Measurements from ENCODE around the gene ATP10D. TPM values are rescaled to one million over a fixed set of nuclear protein-coding genes. Genes with fewer than 3 reads are reported as not detected.

ATP10D gene
- total and polyA plus RNA-seq, 2 donors (not counting 3 experiments of a cell fraction or from before 2014, with no cell fraction given), result 34.1 to 40.2 TPM

- H3K9me3 ChIP-seq (replicated peaks; ENCODE audit: control insufficient read depth, insufficient read depth, low read length), result no peaks in the 10 kb centered on the region
- dilution Hi-C loops (cut with MboI; ENCODE audit: extremely low pct_ligation_motif_present, low sequenced_read_pairs), result no loop called here
- no peaks in the 10 kb centered on the region for H3K36me3 ChIP-seq (ENCODE audit: control insufficient read depth in 2 of 2, extremely low read depth in 1 of 2, insufficient read depth in 2 of 2, low read length in 2 of 2)
- FAIRE-seq (no peak), DNase-seq (ENCODE audit: low read depth, low spot score) (no peak)
- no peaks in the 10 kb centered on the region for H3K27me3 ChIP-seq (ENCODE audit: control insufficient read depth in 2 of 2, insufficient read depth in 2 of 2, low read length in 2 of 2)
- H2AFZ ChIP-seq (ENCODE audit: low read depth, low read length), result no peak overlapping the region
- no peak overlapping the region for H3K4me2 ChIP-seq (ENCODE audit: insufficient read depth, low read length)
- peaks cover 4% of the 10 kb centered on the region for H3K79me2 ChIP-seq (ENCODE audit: control insufficient read depth, insufficient read depth, low read length)
- ChIA-PET POLR2A (no interaction called here), CTCF (interaction anchor here (1.9 kb wide), 1 partner anchor 18 kb away, joined by 5 read pairs; no protein-coding TSS in a partner anchor)
- H3K9me1 ChIP-seq (replicated peaks; ENCODE audit: control insufficient read depth, extremely low read depth, insufficient read depth, low read length), result no peaks in the 10 kb centered on the region
- no peak overlapping the region for H3K27ac ChIP-seq (ENCODE audit: insufficient read depth, low read depth, low read length)
- TF ChIP-seq MYC (IDR thresholded peaks at IDR 0.05; ENCODE audit: low read depth, low read length), result no peak
- no peak for TF ChIP-seq EZH2 (IDR thresholded peaks at IDR 0.05; ENCODE audit: borderline replicate concordance, low read depth, low read length, severe bottlenecking)
- TF ChIP-seq POLR2AphosphoS5 (IDR thresholded peaks at IDR 0.05; ENCODE audit: insufficient read depth, low read depth, low read length), result no peak
- TF ChIP-seq JUN (IDR thresholded peaks at IDR 0.05; ENCODE audit: borderline replicate concordance, insufficient read depth, insufficient read length, low read depth), result no peak
- no peak for TF ChIP-seq GATA2 (IDR thresholded peaks at IDR 0.05; ENCODE audit: insufficient read depth, insufficient read length, low read depth, low read length)
- TF ChIP-seq FOS (IDR thresholded peaks at IDR 0.05; ENCODE audit: borderline replicate concordance, insufficient read depth, low read length), result no peak
- no peak for TF ChIP-seq CTCF (IDR thresholded peaks at IDR 0.05; ENCODE audit: extremely low read depth in 1 of 2, insufficient read depth in 1 of 2, low read depth in 1 of 2, low read length in 2 of 2)
- TF ChIP-seq POLR2A (IDR thresholded peaks at IDR 0.05; ENCODE audit: low read depth, low read length), result no peak
- H3K4me1 ChIP-seq (ENCODE audit: control insufficient read depth, extremely low read depth, insufficient read depth, low read length), result peaks cover 5% of the 10 kb centered on the region
- intact Hi-C loops (cut with micrococcal nuclease), result loop anchor here (10.0 kb wide), 1 partner anchor 450 kb away; the partner anchor contains the start of gene NFXL1
- no TSS peak for BruUV-seq (replicated peaks)
- H3K4me3 ChIP-seq (replicated peaks in 1 of 3; ENCODE audit: insufficient read depth in 1 of 3, low read depth in 1 of 3, low read length in 3 of 3), result no peak overlapping the region
- no peak overlapping the region for H3K9ac ChIP-seq (replicated peaks; ENCODE audit: extremely low read depth, insufficient read depth, low read length)
- no peaks in the 10 kb centered on the region for H4K20me1 ChIP-seq (replicated peaks; ENCODE audit: control insufficient read depth, extremely low read depth, insufficient read depth, low read length)
Measured at GRCh38 chr4:47465004-47465403, 20.1 kb upstream of the ATP10D start.
